GM23338 (cell line): ENCODE results near the gene AGAP3. TPM values are rescaled to one million over a fixed set of nuclear protein-coding genes. Genes with fewer than 3 reads are reported as not detected.

Source experiments
- ATAC-seq: fragments of 200-7000 bp; cut with Tn5 transposase; 3 replicates; pipeline ENCODE4 v1.9.1; 2020
- DNase-seq: peaks from one replicate; pipeline ENCODE4 v3.0.0-alpha.2; 2015; ENCODE audit warnings: low spot score
- H2AFZ ChIP-seq: fragments of 200-600 bp; sonication (generic); 2 replicates; pipeline ENCODE4 v1.8.0; 2016; ENCODE audit warnings: antibody characterized with exemption, mild to moderate bottlenecking, moderate library complexity
- H3F3A ChIP-seq: fragments of 200-600 bp; sonication (generic); replicated peaks from 2 replicates; pipeline ENCODE4 v1.8.0; 2017; ENCODE audit warnings: antibody characterized with exemption, mixed run types, low read depth
- H3K27ac ChIP-seq: fragments of 200-600 bp; sonication (generic); 2 replicates; pipeline ENCODE4 v1.6.1; 2016; ENCODE audit warnings: low read depth
- H3K27me3 ChIP-seq: fragments of 200-600 bp; sonication (generic); 2 replicates; pipeline ENCODE4 v1.8.0; 2016; ENCODE audit warnings: mild to moderate bottlenecking, mixed run types, moderate library complexity; ENCODE audit not compliant: insufficient read depth
- H3K36me3 ChIP-seq: fragments of 200-600 bp; sonication (generic); 2 replicates; pipeline ENCODE4 v1.8.0; 2016; ENCODE audit warnings: mild to moderate bottlenecking; ENCODE audit not compliant: insufficient read depth
- H3K4me1 ChIP-seq: fragments of 200-600 bp; sonication (generic); 2 replicates; pipeline ENCODE4 v1.8.0; 2016; ENCODE audit warnings: mild to moderate bottlenecking, moderate library complexity; ENCODE audit not compliant: insufficient read depth
- H3K4me2 ChIP-seq: fragments of 200-600 bp; sonication (generic); 2 replicates; pipeline ENCODE4 v1.7.1; 2017; ENCODE audit warnings: mixed run types
- H3K4me3 ChIP-seq: fragments of 200-600 bp; sonication (generic); 2 replicates; pipeline ENCODE4 v1.6.1; 2016; ENCODE audit warnings: mixed run types
- H3K79me2 ChIP-seq: fragments of 200-600 bp; sonication (generic); replicated peaks from 2 replicates; pipeline ENCODE4 v1.8.0; 2017; ENCODE audit warnings: mild to moderate bottlenecking; ENCODE audit not compliant: insufficient read depth
- H3K9me2 ChIP-seq: fragments of 200-600 bp; sonication (generic); 2 replicates; pipeline ENCODE4 v1.8.0; 2017; ENCODE audit not compliant: insufficient read depth
- H4K20me1 ChIP-seq: fragments of 200-600 bp; sonication (generic); replicated peaks from 2 replicates; pipeline ENCODE4 v1.8.0; 2017; ENCODE audit warnings: mild to moderate bottlenecking; ENCODE audit not compliant: insufficient read depth
- H3K27ac Mint-ChIP-seq: 2 replicates; pipeline ENCODE4 v1.8.0; 2020; ENCODE audit warnings: inconsistent platforms, mild to moderate bottlenecking, moderate library complexity, mixed read lengths
- H3K27me3 Mint-ChIP-seq: 3 replicates; pipeline ENCODE4 v1.8.0; 2022; ENCODE audit warnings: low read depth, mild to moderate bottlenecking, moderate library complexity, mixed read lengths, inconsistent platforms; ENCODE audit not compliant: insufficient read depth, poor library complexity
- H3K36me3 Mint-ChIP-seq: 3 replicates; pipeline ENCODE4 v1.8.0; 2021; ENCODE audit warnings: low read depth, mild to moderate bottlenecking, inconsistent platforms, moderate library complexity, mixed read lengths
- H3K4me1 Mint-ChIP-seq: 3 replicates; pipeline ENCODE4 v1.8.0; 2020; ENCODE audit warnings: mild to moderate bottlenecking, inconsistent platforms, mixed read lengths
- H3K4me3 Mint-ChIP-seq: 3 replicates; pipeline ENCODE4 v1.8.0; 2021; ENCODE audit warnings: moderate library complexity, mild to moderate bottlenecking, inconsistent platforms, mixed read lengths
- H3K9me3 Mint-ChIP-seq: 3 replicates; pipeline ENCODE4 v1.8.0; 2020; ENCODE audit warnings: moderate library complexity, mild to moderate bottlenecking, inconsistent platforms, mixed read lengths
- CREB1 ChIP-seq: fragments of 250-450 bp; sonication (Bioruptor Pico); IDR thresholded peaks from 2 replicates; pipeline ENCODE4 v1.5.0; 2020; ENCODE audit warnings: low read depth, mild to moderate bottlenecking, moderate library complexity
- CTCF ChIP-seq, 2 experiments: fragments of 200-600 bp in 1 of 2; sonication (generic) in 1 of 2; conservative IDR thresholded peaks; 2 replicates each; pipeline versions ENCODE4 v1.5.1 to v1.6.1; 2016 to 2017; ENCODE audit warnings: antibody characterized with exemption in 2 of 2, low read depth in 2 of 2, mild to moderate bottlenecking in 2 of 2, moderate library complexity in 1 of 2
- ETS1 ChIP-seq: IDR thresholded peaks from 2 replicates; pipeline ENCODE4 v1.6.1; 2016; ENCODE audit warnings: antibody characterized with exemption
- EZH2 ChIP-seq: fragments of 200-600 bp; sonication (generic); IDR thresholded peaks from one replicate; pipeline ENCODE4 v1.8.0; 2017; ENCODE audit warnings: antibody characterized with exemption, mild to moderate bottlenecking, low read depth; ENCODE audit not compliant: unreplicated experiment
- NANOG ChIP-seq: IDR thresholded peaks from 2 replicates; pipeline ENCODE4 v1.6.1; 2016; ENCODE audit warnings: antibody characterized with exemption, borderline replicate concordance
- POLR2AphosphoS5 ChIP-seq: IDR thresholded peaks from 2 replicates; pipeline ENCODE4 v1.6.1; 2016; ENCODE audit warnings: antibody characterized with exemption, low read depth
- REST ChIP-seq: IDR thresholded peaks from one replicate; pipeline ENCODE4 v1.6.1; 2018; ENCODE audit warnings: antibody characterized with exemption; ENCODE audit not compliant: unreplicated experiment
- STAT1 ChIP-seq: IDR thresholded peaks from one replicate; pipeline ENCODE4 v1.6.1; 2016; ENCODE audit warnings: antibody characterized with exemption; ENCODE audit not compliant: unreplicated experiment
- ZNF114 ChIP-seq: fragments of 250-450 bp; sonication (Bioruptor Pico); IDR thresholded peaks from 2 replicates; pipeline ENCODE4 v1.5.0; 2020; ENCODE audit warnings: mild to moderate bottlenecking, moderate library complexity
- polyA plus RNA-seq: library from polyadenylated mRNA; unstranded; fragments of >200 nt; fragmentation: Nextera tagmentation; extraction: Ambion mirVana; gene quantifications from 2 replicates; pipeline ENCODE4 v1.2.1, GENCODE V29; 2016
- total RNA-seq: library from RNA; depleted of rRNA; stranded (reverse); fragments of >200 nt; shearing (Covaris generic); gene quantifications from 2 replicates; pipeline ENCODE4 v1.2.3, GENCODE V29; 2014

AGAP3 gene
- total and polyA plus RNA-seq, 2 experiments from 2014 or later: 24.0 to 39.2 TPM

DNA sequence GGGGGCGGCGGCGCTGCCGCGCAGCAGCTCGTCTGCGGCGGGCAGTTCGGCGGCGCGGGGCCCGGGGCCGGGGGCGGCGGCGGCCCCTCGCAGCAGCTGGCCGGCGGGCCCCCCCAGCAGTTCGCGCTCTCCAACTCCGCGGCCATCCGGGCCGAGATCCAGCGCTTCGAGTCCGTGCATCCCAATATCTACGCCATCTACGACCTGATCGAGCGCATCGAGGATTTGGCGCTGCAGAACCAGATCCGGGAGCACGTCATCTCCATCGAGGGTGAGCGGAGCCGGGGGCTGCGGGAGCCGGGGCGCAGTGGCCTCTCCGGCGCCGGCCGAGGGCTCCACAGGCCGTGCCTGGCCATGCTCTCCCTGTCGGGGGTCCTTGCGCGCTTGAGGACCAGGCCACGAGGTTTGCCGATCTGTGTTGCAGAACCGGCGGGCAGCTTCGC, 548 bp downstream of the AGAP3 start:
- H3K27ac ChIP-seq: no peak overlapping the region
- no peaks in the 10 kb centered on the region for H3K36me3 ChIP-seq
- Mint-ChIP-seq H3K4me3 (peak overlapping the region; percentile 86), H3K27me3 (peaks cover 52% of the 10 kb centered on the region), H3K9me3 (no peaks in the 10 kb centered on the region), H3K27ac (no peak overlapping the region), H3K36me3 (peaks cover 15% of the 10 kb centered on the region), H3K4me1 (peaks cover 46% of the 10 kb centered on the region)
- H3K4me3 ChIP-seq: peak overlapping the region; percentile 88
- H4K20me1 ChIP-seq: peaks cover 41% of the 10 kb centered on the region
- peaks cover 46% of the 10 kb centered on the region for H3K79me2 ChIP-seq
- H3K27me3 ChIP-seq: peaks cover 53% of the 10 kb centered on the region
- no peaks in the 10 kb centered on the region for H3K9me2 ChIP-seq
- peaks cover 34% of the 10 kb centered on the region for H3K4me1 ChIP-seq
- 0 out of 2 replicates have a peak, but pooled peaks have one; percentile 15 for TF ChIP-seq CREB1
- TF ChIP-seq STAT1: no peak
- TF ChIP-seq NANOG: no peak
- peak; percentile 76 for TF ChIP-seq EZH2
- no peak overlapping the region for H2AFZ ChIP-seq
- H3K4me2 ChIP-seq: peak overlapping the region; percentile 98
- DNase-seq: peak; percentile 60
- ATAC-seq: no peak
- H3F3A ChIP-seq: peaks cover 20% of the 10 kb centered on the region

GRCh38 chr7:151087245-151088018, 1.2 kb downstream of the AGAP3 start:
- peaks cover 34% of the 10 kb centered on the region for H3K4me1 ChIP-seq
- no peaks in the 10 kb centered on the region for H3K9me2 ChIP-seq
- no peak overlapping the region for H2AFZ ChIP-seq
- Mint-ChIP-seq H3K36me3 (peaks cover 15% of the 10 kb centered on the region), H3K27me3 (peaks cover 52% of the 10 kb centered on the region), H3K9me3 (no peaks in the 10 kb centered on the region), H3K4me3 (peak overlapping the region; percentile 86), H3K4me1 (peaks cover 44% of the 10 kb centered on the region), H3K27ac (no peak overlapping the region)
- H3K79me2 ChIP-seq: peaks cover 52% of the 10 kb centered on the region
- H3K27ac ChIP-seq: no peak overlapping the region
- peaks cover 47% of the 10 kb centered on the region for H4K20me1 ChIP-seq
- peak; percentile 12 for ATAC-seq
- H3K4me3 ChIP-seq: peak overlapping the region; percentile 88
- H3F3A ChIP-seq: peaks cover 20% of the 10 kb centered on the region
- H3K27me3 ChIP-seq: peaks cover 53% of the 10 kb centered on the region
- DNase-seq: no peak
- TF ChIP-seq CTCF (conservative IDR thresholded peaks at IDR 0.05; ENCODE audit: low read depth in 2 of 2): peak in 1 of 2 experiments; percentile 45; a peak in 1 of 4 replicates
- no peak for TF ChIP-seq STAT1
- no peak for TF ChIP-seq REST
- no peak for TF ChIP-seq CREB1
- no peak for TF ChIP-seq POLR2AphosphoS5
- no peak for TF ChIP-seq NANOG
- TF ChIP-seq ETS1: no peak
- TF ChIP-seq EZH2: peak; percentile 23
- TF ChIP-seq ZNF114 (CRISPR knock-in tag): no peak
- peak overlapping the region; percentile 98 for H3K4me2 ChIP-seq
- no peaks in the 10 kb centered on the region for H3K36me3 ChIP-seq
